Endodermal cell (in vitro differentiated cells): ENCODE measurements around the gene GNAO1. TPM values are rescaled to one million over a fixed set of nuclear protein-coding genes. Genes with fewer than 3 reads are reported as not detected.

Source experiments
- DNase-seq: peaks from one replicate; pipeline ENCODE4 v3.0.0-alpha.2; 2017
- H3K27ac ChIP-seq: 2 replicates; pipeline ENCODE4 v1.5.1; 2013; ENCODE audit warnings: mild to moderate bottlenecking, low read depth, low read length, moderate library complexity
- H3K27me3 ChIP-seq: 2 replicates; pipeline ENCODE4 v1.6.1; 2013; ENCODE audit warnings: mild to moderate bottlenecking, low read length, moderate library complexity; ENCODE audit not compliant: insufficient read depth, control insufficient read depth, poor library complexity, severe bottlenecking
- H3K36me3 ChIP-seq: 2 replicates; pipeline ENCODE4 v1.7.0; 2013; ENCODE audit warnings: mild to moderate bottlenecking, low read length, moderate library complexity; ENCODE audit not compliant: control insufficient read depth, insufficient read depth
- H3K4me1 ChIP-seq: one replicate; pipeline ENCODE4 v1.7.0; 2013; ENCODE audit warnings: low read length; ENCODE audit not compliant: control insufficient read depth, insufficient read depth
- H3K4me3 ChIP-seq: 2 replicates; pipeline ENCODE4 v1.5.1; 2013; ENCODE audit warnings: mild to moderate bottlenecking, low read length, moderate library complexity
- H3K9ac ChIP-seq: 2 replicates; pipeline ENCODE4 v1.6.1; 2013; ENCODE audit warnings: mild to moderate bottlenecking, low read length, moderate library complexity; ENCODE audit not compliant: poor library complexity, severe bottlenecking; ENCODE audit errors: extremely low read depth
- H3K9me3 ChIP-seq: 2 replicates; pipeline ENCODE4 v1.6.1; 2013; ENCODE audit warnings: mild to moderate bottlenecking, low read length, moderate library complexity; ENCODE audit not compliant: control insufficient read depth
- H3K27ac Mint-ChIP-seq: 2 replicates; pipeline ENCODE4 v1.8.0; 2020; ENCODE audit warnings: mixed read lengths
- H3K27me3 Mint-ChIP-seq: 2 replicates; pipeline ENCODE4 v1.8.0; 2021; ENCODE audit warnings: mild to moderate bottlenecking, mixed read lengths; ENCODE audit not compliant: insufficient read depth
- H3K36me3 Mint-ChIP-seq: 2 replicates; pipeline ENCODE4 v1.8.0; 2020; ENCODE audit warnings: low read depth, mixed read lengths
- H3K4me1 Mint-ChIP-seq: 2 replicates; pipeline ENCODE4 v1.8.0; 2020; ENCODE audit warnings: mixed read lengths
- H3K4me3 Mint-ChIP-seq: 2 replicates; pipeline ENCODE4 v1.8.0; 2020; ENCODE audit warnings: mild to moderate bottlenecking, moderate library complexity, mixed read lengths
- H3K9me3 Mint-ChIP-seq: 2 replicates; pipeline ENCODE4 v1.8.0; 2020; ENCODE audit warnings: mild to moderate bottlenecking, mixed read lengths
- WGBS, 2 experiments: methylation state at CpG; one replicate each; pipeline versions ENCODE4 v1.1.5 to v1.1.7; 2013; ENCODE audit warnings: missing lambda C conversion rate in 2 of 2, mixed read lengths in 1 of 2; ENCODE audit not compliant: insufficient coverage in 1 of 2, insufficient read length in 1 of 2; 5-methylcytosine and 5-hydroxymethylcytosine counted together
- total RNA-seq, 2 donors: library from RNA; stranded (reverse); fragmentation: NEBNext Ultra II Directional in 1 of 2; extraction: Animal tissue kit (Norgen Biotek cat#: 25700) in 1 of 2; gene quantifications; 2 replicates in 1 of 2; 3 replicates in 1 of 2; pipeline ENCODE4 v1.2.1, GENCODE V29; 2021
- TF ChIP-seq, protein P1 (sequence below): fragments of 200-600 bp; sonication (generic); conservative IDR thresholded peaks from 2 replicates; pipeline ENCODE4 v1.5.0; 2021; ENCODE audit warnings: antibody characterized with exemption, mild to moderate bottlenecking

GNAO1 gene
- total RNA-seq, 2 donors from 2014 or later: 2.7 to 7.1 TPM

DNA sequence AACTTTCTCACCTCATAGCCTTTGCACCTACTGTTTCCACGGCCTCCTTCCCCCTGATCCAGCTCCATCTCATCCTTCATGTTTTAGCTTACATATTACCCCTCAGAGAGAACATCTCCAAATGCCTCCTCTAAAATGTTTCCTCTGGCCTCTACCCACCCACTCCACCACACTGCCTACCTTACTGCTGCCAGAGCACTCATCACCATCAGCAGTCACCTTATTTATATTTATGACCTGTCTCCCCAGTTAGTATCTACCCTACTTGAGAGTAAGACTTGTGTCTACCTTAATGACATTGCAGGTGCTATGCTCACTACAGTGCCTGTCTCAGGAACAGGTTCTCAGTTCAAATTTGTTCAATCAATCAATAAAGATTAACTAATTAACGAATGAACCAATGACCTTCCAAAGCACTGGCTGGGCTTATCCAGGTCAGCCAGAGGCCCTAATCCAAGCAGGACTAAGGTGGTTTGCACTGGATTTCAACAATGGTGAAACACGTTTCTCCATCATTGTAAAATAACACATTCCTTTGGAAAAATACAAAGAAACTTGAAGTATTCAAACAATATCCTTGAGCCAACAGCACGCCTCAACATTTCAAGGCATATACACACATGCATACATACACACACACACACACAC is 192.9 kb downstream of the GNAO1 start:
- 88 to 100% methylated on average over 2 to 4 of the region's 4 CpGs for WGBS, 2 experiments
- no peak overlapping the region for H3K4me3 Mint-ChIP-seq

DNA sequence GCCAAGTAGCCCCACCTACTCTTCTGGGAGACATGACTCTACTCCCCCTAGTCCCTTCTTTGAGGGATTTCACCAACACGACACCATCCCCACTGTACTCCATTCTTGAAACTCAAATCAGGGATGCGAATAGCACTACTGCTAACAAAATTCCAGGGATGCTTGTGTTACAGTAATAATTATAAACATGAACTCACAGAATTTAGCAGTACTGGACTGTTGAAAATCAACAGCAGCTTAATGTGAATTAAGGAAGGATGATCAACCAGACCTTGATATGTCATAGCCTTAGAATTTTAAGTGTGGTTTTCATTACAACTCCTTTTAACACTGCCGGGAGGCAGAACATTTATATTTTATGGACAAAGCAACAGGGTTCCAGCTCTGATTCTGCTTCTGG is 196.1 kb downstream of the GNAO1 start:
- Mint-ChIP-seq H3K27ac (no peak overlapping the region), H3K36me3 (peaks cover 88% of the 10 kb centered on the region), H3K9me3 (peaks cover 25% of the 10 kb centered on the region), H3K27me3 (no peaks in the 10 kb centered on the region), H3K4me1 (no peaks in the 10 kb centered on the region), H3K4me3 (no peak overlapping the region)
- no peak overlapping the region for H3K27ac ChIP-seq
- TF ChIP-seq, protein P1, sequence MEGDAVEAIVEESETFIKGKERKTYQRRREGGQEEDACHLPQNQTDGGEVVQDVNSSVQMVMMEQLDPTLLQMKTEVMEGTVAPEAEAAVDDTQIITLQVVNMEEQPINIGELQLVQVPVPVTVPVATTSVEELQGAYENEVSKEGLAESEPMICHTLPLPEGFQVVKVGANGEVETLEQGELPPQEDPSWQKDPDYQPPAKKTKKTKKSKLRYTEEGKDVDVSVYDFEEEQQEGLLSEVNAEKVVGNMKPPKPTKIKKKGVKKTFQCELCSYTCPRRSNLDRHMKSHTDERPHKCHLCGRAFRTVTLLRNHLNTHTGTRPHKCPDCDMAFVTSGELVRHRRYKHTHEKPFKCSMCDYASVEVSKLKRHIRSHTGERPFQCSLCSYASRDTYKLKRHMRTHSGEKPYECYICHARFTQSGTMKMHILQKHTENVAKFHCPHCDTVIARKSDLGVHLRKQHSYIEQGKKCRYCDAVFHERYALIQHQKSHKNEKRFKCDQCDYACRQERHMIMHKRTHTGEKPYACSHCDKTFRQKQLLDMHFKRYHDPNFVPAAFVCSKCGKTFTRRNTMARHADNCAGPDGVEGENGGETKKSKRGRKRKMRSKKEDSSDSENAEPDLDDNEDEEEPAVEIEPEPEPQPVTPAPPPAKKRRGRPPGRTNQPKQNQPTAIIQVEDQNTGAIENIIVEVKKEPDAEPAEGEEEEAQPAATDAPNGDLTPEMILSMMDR: no peak
- peaks cover 17% of the 10 kb centered on the region for H3K9me3 ChIP-seq
- no peak for DNase-seq
- no peak overlapping the region for H3K4me3 ChIP-seq
- WGBS, 2 experiments: 92 to 100% methylated on average over 1 to 3 of the region's 3 CpGs
- H3K36me3 ChIP-seq: peaks cover 81% of the 10 kb centered on the region
- H3K9ac ChIP-seq: no peak overlapping the region
- no peaks in the 10 kb centered on the region for H3K27me3 ChIP-seq
- no peaks in the 10 kb centered on the region for H3K4me1 ChIP-seq

More for the DNA sequence above, 192.9 kb downstream of the GNAO1 start:
- Mint-ChIP-seq H3K36me3 (peaks cover 88% of the 10 kb centered on the region), H3K27ac (no peak overlapping the region), H3K4me1 (no peaks in the 10 kb centered on the region), H3K9me3 (peaks cover 39% of the 10 kb centered on the region), H3K27me3 (no peaks in the 10 kb centered on the region)
- no peaks in the 10 kb centered on the region for H3K27me3 ChIP-seq
- H3K27ac ChIP-seq: no peak overlapping the region
- TF ChIP-seq, protein P1: no peak
- peaks cover 41% of the 10 kb centered on the region for H3K9me3 ChIP-seq
- H3K9ac ChIP-seq: no peak overlapping the region
- H3K4me1 ChIP-seq: no peaks in the 10 kb centered on the region
- H3K36me3 ChIP-seq: peaks cover 93% of the 10 kb centered on the region
- no peak overlapping the region for H3K4me3 ChIP-seq
- DNase-seq: no peak

DNA sequence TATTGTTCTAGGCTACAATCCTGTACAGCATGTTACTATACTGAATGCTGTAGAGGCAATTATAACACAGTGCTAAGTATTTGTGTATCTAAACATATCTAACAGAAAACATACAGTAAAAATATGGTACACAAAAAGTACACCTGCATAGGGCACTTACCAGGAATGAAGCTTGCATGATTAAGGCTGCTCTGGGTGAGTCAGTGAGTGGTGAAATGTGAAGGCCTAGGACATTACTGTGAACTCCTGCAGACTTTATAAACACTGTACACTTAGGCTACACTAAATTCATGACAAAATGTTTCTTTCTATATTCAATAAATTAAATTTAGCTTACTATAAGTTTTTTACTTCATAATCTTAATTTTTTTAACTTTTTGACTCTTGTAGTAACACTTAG is 196.9 kb downstream of the GNAO1 start:
- Histone ChIP-seq H3K9ac (no peak overlapping the region), H3K27ac (no peak overlapping the region), H3K4me3 (no peak overlapping the region), H3K27me3 (no peaks in the 10 kb centered on the region), H3K36me3 (peaks cover 73% of the 10 kb centered on the region), H3K9me3 (peaks cover 9% of the 10 kb centered on the region), H3K4me1 (no peaks in the 10 kb centered on the region)
- Mint-ChIP-seq H3K36me3 (peaks cover 88% of the 10 kb centered on the region), H3K27me3 (no peaks in the 10 kb centered on the region), H3K4me1 (no peaks in the 10 kb centered on the region), H3K4me3 (no peak overlapping the region), H3K9me3 (peaks cover 25% of the 10 kb centered on the region), H3K27ac (no peak overlapping the region)
- DNase-seq: no peak
- TF ChIP-seq, protein P1: no peak
